CMK (cell line): ENCODE results near the gene SCNN1B.

Experiments
- DNase-seq: peaks from one replicate; pipeline ENCODE4 v3.0.0-alpha.2; 2010; ENCODE audit warnings: low read depth

Gene SCNN1B

DNA sequence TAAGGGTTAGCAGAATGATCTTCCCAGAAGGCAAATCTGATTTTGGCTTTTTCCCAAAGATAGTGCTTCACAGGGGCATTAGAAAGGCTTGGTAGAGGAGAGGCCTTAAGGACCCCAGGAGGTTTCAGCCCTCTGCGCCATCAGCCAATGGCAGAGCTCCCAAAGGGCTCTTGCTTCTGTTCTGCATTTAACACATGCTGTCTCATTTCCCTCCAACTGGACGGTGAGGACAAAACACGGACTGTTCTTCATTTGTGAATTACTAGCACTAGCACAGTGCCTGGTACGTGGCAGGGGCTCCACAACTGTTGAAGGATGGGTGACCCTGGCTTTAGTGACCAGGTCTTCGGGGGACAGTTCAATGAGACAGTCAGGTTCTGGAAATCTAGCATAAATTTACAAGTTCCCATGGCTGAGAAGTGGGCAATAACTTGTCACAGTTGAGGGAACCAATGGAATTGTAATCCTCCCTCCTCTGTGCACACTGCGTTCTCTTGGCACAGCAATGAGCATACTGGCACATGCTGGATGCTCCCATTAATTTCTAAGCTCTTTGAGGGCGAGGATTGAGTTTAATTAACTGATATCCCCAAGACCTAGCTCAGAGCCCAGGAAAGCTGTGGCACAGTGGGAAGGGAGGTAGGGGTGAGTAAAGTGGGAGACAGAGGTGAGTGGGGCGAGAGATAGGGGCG is 105.5 kb downstream of the SCNN1B start:
- DNase-seq: no peak

DNA sequence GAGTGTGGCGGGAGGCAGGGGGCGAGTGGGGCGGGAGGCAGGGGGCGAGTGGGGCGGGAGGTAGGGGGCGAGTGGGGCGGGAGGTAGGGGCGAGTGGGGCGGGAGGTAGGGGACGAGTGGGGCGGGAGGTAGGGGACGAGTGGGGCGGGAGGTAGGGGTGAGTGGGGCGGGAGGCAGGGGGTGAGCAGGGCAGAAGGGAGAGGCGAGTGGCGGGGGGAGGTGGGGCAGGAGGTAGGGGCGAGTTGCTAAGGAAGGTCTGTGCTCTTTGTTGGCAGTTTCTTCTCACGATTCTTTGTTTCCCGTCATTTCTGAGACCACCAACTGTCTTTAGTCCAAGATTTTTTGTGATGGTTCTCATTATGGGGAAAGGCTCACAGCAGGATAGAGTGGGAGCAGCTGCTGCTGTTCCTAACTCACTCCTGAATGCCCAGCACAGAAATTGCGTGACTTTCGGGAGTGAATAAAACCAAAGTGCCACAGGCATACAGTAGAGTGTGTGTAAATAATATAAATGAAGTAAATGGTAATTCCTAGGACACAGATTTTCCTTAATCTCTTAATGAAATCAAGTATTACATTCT is 106.2 kb downstream of the SCNN1B start:
- DNase-seq: no peak

DNA sequence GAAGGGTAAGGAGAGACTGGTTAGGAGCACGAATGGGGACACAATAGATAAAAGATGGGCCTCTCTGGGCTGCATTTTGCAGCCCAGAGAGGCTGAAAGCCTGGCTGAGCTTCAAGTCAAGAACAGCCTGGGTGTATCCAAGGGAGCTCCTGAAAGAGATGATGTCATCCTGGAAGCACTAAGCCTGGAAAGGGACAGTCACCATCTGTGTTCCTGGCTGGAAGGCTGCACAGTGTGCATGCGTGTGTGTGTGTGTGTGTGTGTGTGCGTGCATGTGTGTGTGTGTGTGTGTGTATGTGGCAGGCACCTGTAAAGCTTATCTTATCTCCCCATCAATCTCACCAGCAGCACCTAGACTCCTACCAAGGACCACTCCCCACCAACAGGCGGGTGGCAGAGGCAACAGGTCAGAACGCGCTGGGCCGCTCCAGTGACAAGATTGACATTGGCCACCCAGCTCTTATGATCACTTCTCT is 106.8 kb downstream of the SCNN1B start:
- DNase-seq: no peak

DNA sequence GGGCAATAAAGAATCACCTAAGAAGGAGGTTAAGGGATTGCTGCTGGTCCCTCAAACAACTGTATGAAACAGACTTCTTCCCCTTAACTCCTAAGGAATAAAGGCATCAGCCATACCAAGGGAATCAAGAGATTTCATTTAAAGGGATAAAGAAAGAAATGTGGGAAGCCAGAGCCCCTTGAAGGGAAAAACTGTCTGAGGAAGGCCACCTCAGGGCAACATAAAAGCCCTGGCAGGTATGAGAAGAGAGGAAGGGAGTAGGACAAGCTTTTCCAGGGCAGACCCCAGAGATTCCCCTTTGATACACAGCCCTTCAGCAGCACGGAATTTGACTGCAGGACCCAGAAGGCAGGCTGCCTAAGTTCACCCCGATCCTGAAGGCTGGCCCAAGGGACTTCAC is 107.4 kb downstream of the SCNN1B start:
- no peak for DNase-seq

DNA sequence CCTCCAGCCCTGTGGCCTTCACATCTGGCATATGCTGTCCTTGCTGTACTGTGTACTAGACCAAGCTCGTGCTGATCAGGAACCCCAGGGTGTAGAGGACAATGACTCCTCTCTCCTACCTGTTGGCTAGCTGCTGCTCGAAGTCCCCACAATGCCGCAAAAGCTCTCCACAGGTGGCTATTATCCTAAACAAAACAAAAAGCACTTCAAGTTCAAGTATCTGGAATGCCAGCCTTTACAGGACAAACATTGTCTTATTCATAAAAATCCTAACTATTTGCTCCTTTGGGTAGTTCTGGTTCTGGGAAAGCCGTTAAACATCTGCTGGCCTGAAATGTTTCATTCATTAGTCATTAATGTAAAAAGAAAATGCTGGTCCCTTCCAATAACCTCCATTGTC is 108.1 kb downstream of the SCNN1B start:
- no peak for DNase-seq

DNA sequence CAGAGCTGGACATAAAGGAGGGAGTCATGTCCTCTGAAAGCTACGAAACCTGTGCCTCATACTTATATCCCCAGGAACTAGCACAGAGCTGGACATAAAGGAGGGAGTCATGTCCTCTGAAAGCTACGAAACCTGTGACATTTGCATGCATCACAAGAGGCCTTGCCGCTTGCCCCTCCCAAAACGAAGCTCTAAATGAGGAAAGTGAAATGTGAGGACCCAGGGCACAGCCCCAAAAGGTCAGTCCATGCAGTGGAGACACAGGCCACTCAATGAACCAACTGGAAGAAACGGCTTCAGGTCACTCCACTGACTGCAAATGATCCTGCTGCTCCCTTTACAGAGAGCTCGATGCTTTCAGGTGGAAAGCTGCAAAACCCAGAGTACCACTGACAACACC is 112.6 kb downstream of the SCNN1B start:
- no peak for DNase-seq

DNA sequence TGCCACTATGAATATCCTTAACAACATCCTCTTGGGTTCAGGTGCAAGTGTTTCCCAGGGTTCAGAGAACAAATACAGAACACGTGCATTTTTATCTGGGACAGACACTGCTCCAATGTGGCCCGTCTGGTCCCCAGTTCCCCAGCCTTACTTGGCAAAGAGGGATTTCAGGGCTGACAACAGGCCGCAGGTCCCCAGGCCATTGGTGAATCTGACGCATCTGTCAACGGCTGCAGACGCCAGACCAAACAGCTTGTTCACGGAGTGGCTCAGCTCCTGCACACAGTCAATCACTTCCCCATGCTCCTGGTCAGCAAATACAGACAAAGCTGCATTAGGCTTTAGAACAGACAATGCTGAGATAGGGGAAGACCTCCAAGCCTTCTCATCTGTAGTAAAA is 114.7 kb downstream of the SCNN1B start:
- no peak for DNase-seq

DNA sequence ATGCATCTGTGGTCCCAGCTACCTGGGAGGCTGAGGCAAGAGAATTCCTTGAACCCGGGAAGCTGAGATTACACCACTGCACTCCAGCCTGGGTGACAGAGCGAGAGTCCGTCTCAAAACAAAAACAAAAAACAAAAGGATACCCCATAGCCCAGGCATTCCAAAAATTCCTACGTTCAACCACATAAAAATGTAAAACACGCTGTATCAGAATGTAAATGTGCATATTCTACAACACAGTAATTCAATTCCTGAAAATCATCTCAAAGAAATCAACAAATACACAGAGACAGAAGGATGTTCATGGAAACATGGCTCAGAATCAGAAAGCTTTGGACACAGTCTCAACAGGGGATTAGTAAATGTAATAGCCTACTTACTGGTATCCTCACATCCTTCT is 117.9 kb downstream of the SCNN1B start:
- no peak for DNase-seq

DNA sequence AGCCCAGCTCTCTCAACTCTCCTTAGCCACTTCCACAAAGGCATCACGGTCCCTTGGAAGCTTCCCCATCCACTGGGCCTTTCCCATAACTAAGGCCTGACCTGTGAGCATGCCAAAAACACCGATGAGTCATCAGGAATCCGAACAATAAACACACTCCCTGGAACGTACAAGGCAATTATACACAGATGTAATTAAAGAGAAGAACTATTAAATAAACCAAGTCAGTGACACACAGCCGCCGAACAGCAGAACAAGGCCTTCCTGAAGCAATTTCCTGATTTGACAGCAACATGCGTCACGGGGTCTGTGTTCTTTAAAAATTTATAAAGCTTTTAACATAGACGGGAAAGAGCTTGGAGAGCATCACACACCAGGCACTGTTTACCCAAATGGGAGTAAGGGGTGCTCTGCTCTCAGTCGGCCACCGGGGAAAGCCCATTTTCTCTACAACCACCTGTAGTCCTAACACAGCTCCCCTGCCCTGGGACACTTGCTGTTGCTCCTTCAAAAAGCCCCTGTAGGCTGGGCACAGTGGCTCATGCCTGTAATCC is 121.5 kb downstream of the SCNN1B start:
- no peak for DNase-seq

DNA sequence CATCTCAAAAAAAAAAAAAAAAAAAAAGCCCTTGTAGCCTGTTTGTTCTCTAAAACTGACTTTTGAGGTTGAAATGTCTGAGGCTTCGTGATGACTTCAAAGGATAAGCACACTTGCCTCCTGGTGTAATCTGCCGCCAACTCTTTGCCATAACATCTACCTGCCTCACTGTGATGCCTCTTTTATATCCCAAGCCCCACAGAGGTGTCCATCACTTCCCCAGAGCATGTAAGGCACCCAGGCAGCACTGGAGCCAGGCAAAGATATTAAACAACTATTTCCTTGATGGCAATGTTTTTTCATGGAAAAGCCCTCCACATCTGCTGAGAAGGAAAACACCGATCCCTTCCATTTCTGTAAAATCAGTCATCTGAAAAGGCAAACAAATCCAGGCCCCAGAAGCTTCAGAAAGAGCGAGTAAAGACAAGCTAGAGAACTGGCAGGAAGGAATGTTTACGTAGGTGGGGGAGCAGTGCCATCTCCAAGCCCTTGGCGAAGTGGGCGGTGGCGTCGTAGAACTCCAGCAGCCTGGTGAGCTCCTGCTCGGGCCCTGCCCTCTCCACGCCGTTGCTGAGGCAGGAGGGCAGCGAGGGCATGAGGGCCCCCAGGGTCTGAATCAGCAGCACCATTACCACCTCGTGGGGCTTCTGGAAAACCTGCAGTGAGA is 122.3 kb downstream of the SCNN1B start:
- no peak for DNase-seq

DNA sequence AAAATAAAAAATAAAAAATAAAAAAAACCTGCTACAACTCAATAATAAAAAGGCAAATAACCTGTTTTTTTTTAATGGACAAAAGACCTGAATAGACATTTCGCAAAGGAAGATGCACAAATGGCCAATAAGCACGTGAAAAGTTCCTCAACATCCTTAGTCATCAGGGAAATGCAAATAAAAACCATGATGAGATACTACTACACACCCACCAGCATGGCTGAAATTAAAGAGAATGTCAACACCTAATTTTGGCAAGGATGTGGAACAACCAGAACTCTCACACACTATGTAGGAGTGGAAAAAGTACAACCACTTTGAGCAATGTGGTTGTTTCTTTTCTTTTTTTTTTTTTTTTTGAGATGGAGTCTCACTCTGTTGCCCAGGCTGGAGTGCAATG is 126.2 kb downstream of the SCNN1B start:
- no peak for DNase-seq
